SK-N-SH treated with all-trans-retinoic acid at 6 μM for 48 hours (cell line): ENCODE results near the gene PCK1.

Experiments used
- GLIS3 ChIP-seq: fragments of 250-450 bp; sonication (Bioruptor Pico); IDR thresholded peaks from 2 replicates; pipeline ENCODE4 v1.5.0; 2020; ENCODE audit warnings: mild to moderate bottlenecking, moderate library complexity
- ISL1 ChIP-seq: fragments of 250-450 bp; sonication (Bioruptor Pico); IDR thresholded peaks from 2 replicates; pipeline ENCODE4 v2.1.2; 2022; ENCODE audit warnings: mild to moderate bottlenecking, moderate library complexity
- PATZ1 ChIP-seq: fragments of 250-450 bp; sonication (Bioruptor Pico); IDR thresholded peaks from 2 replicates; pipeline ENCODE4 v1.8.0; 2020; ENCODE audit warnings: mild to moderate bottlenecking, moderate library complexity, borderline replicate concordance
- ZFP30 ChIP-seq: fragments of 450-650 bp; formaldehyde crosslinking; IDR thresholded peaks from 2 replicates; pipeline ENCODE4 v1.5.0; 2022; ENCODE audit warnings: mild to moderate bottlenecking, moderate library complexity
- ZNF70 ChIP-seq: fragments of 450-650 bp; formaldehyde crosslinking; IDR thresholded peaks from 2 replicates; pipeline ENCODE4 v1.5.0; 2020; ENCODE audit warnings: mild to moderate bottlenecking, moderate library complexity

GRCh38 chr20:57582029-57582378, 21.1 kb downstream of the PCK1 start:
- no peak for TF ChIP-seq GLIS3
- no peak for TF ChIP-seq PATZ1 (CRISPR knock-in tag)
- no peak for TF ChIP-seq ISL1 (CRISPR knock-in tag)
- TF ChIP-seq ZNF70 (CRISPR knock-in tag), result no peak
- no peak for TF ChIP-seq ZFP30 (CRISPR knock-in tag)
